Transverse colon (tissue), 4 donors: ENCODE measurements around the gene DMD. TPM values are rescaled to one million over a fixed set of nuclear protein-coding genes. Genes with fewer than 3 reads are reported as not detected.

Source experiments
- DNase-seq: peaks from one replicate; pipeline ENCODE4 v3.0.0-alpha.2; 2019
- H3K27ac ChIP-seq, 4 donors: fragments of 200-600 bp; sonication (generic); 2 replicates each; pipeline ENCODE4 v1.5.1; 2016 to 2018; ENCODE audit warnings: inconsistent platforms in 4 of 4
- H3K27me3 ChIP-seq: fragments of 200-600 bp; sonication (generic); 2 replicates; pipeline ENCODE4 v1.5.1; 2017; ENCODE audit warnings: inconsistent platforms
- H3K36me3 ChIP-seq, 4 donors: fragments of 200-600 bp; sonication (generic); 2 replicates each; pipeline ENCODE4 v1.5.1; 2017 to 2019; ENCODE audit warnings: inconsistent platforms in 4 of 4
- H3K4me1 ChIP-seq, 4 donors: fragments of 200-600 bp; sonication (generic); 2 replicates each; pipeline ENCODE4 v1.5.1; 2017 to 2020; ENCODE audit warnings: inconsistent platforms in 4 of 4
- H3K4me3 ChIP-seq, 4 donors: fragments of 200-600 bp; sonication (generic); 1 replicate in 1 of 4; 2 replicates in 3 of 4; pipeline versions ENCODE4 v1.5.1 to v1.6.1; 2017 to 2019; ENCODE audit warnings: inconsistent platforms in 4 of 4
- H3K9me3 ChIP-seq, 2 donors: fragments of 200-600 bp; sonication (generic); 2 replicates each; pipeline ENCODE4 v1.5.1; 2017 to 2019; ENCODE audit warnings: inconsistent platforms in 2 of 2
- CTCF ChIP-seq, 5 experiments: fragments of 200-600 bp in 3 of 5; fragments of 450-650 bp in 2 of 5; sonication (generic) in 3 of 5; IDR thresholded peaks; 1 replicate in 2 of 5; 2 replicates in 3 of 5; pipeline ENCODE4 v1.5.1; 2016 to 2017; ENCODE audit warnings: antibody characterized with exemption in 5 of 5, inconsistent platforms in 3 of 5, mild to moderate bottlenecking in 2 of 5, moderate library complexity in 1 of 5
- EP300 ChIP-seq: sonication (generic); formaldehyde crosslinking; IDR thresholded peaks from one replicate; pipeline ENCODE4 v1.6.1; 2017; ENCODE audit warnings: antibody characterized with exemption, low read depth
- POLR2A ChIP-seq: fragments of 450-650 bp; IDR thresholded peaks from one replicate; pipeline ENCODE4 v1.6.1; 2016; ENCODE audit warnings: antibody characterized with exemption, mild to moderate bottlenecking, moderate library complexity
- POLR2AphosphoS5 ChIP-seq, 3 donors: sonication (generic); formaldehyde crosslinking; IDR thresholded peaks; one replicate each; pipeline ENCODE4 v1.6.1; 2016; ENCODE audit warnings: antibody characterized with exemption in 3 of 3
- WGBS, 2 donors: methylation state at CpG; one replicate each; pipeline ENCODE4 v1.1.5; 2018; ENCODE audit warnings: low coverage in 1 of 2; 5-methylcytosine and 5-hydroxymethylcytosine counted together
- in situ Hi-C, 4 donors: fragments of 200-750 bp; cut with MboI; loops; one replicate each; pipeline versions ENCODE4 v1.15.0 to v1.15.1; 2017; ENCODE audit warnings: low sequenced_read_pairs in 3 of 4, low pct_ligation_motif_present in 1 of 4, low pct_unique_long_range_greater_than_20kb in 1 of 4
- intact Hi-C: fragments of 100-400 bp; cut with DNase I; formaldehyde crosslinking; loops from one replicate; pipeline ENCODE4 v1.15.1; 2023; ENCODE audit warnings: low total_unique reads
- total RNA-seq, 4 donors: library from RNA; depleted of rRNA; stranded (reverse); fragments of >200 nt; gene quantifications; one replicate each; pipeline ENCODE4 v1.1.0, GENCODE V29; 2016

DMD gene
- total RNA-seq, 4 donors from 2014 or later, result 20.9 to 44.6 (median 32.5) TPM

GRCh38 chrX:32778965-32779364, 432.4 kb downstream of the DMD start:
- 70% methylated on average over 4 of the region's 4 CpGs; no CpG with 5 or more reads in 1 of the 2 donors for WGBS, 2 donors
- no peak for DNase-seq
- H3K27me3 ChIP-seq, result no peaks in the 10 kb centered on the region
- in situ Hi-C loops, result no loop called here
- intact Hi-C loops, result no loop called here
- H3K36me3 ChIP-seq, result no peaks in the 10 kb centered on the region
- H3K4me1 ChIP-seq, result no peaks in the 10 kb centered on the region
- TF ChIP-seq CTCF (IDR thresholded peaks at IDR 0.05), result no peak
- TF ChIP-seq EP300, result no peak
- TF ChIP-seq POLR2AphosphoS5 (IDR thresholded peaks at IDR 0.05), result no peak
- no peak for TF ChIP-seq POLR2A
- no peaks in the 10 kb centered on the region for H3K9me3 ChIP-seq
- no peak overlapping the region for H3K27ac ChIP-seq
- H3K4me3 ChIP-seq, result no peak overlapping the region

GRCh38 chrX:32774966-32775365, 436.4 kb downstream of the DMD start:
- TF ChIP-seq POLR2A (no peak), CTCF (IDR thresholded peaks at IDR 0.05) (no peak), EP300 (no peak), POLR2AphosphoS5 (IDR thresholded peaks at IDR 0.05) (no peak)
- in situ Hi-C loops (no loop called here), intact Hi-C loops (no loop called here)
- no peak overlapping the region for H3K4me3 ChIP-seq
- H3K4me1 ChIP-seq, result no peaks in the 10 kb centered on the region
- no peaks in the 10 kb centered on the region for H3K27me3 ChIP-seq
- 71% methylated on average over 3 of the region's 3 CpGs; no CpG with 5 or more reads in 1 of the 2 donors for WGBS, 2 donors
- no peak for DNase-seq
- H3K36me3 ChIP-seq, result no peaks in the 10 kb centered on the region
- H3K9me3 ChIP-seq, result no peaks in the 10 kb centered on the region
- H3K27ac ChIP-seq, result no peak overlapping the region

- Histone ChIP-seq H3K36me3 (no peaks in the 10 kb centered on the region), H3K4me1 (no peaks in the 10 kb centered on the region), H3K27ac (no peak overlapping the region), H3K27me3 (no peaks in the 10 kb centered on the region), H3K4me3 (no peak overlapping the region), H3K9me3 (no peaks in the 10 kb centered on the region)
- intact Hi-C loops, result no loop called here
- no peak for DNase-seq
- in situ Hi-C loops, result no loop called here
- TF ChIP-seq CTCF (IDR thresholded peaks at IDR 0.05), result no peak
- TF ChIP-seq POLR2AphosphoS5 (IDR thresholded peaks at IDR 0.05), result no peak
- no peak for TF ChIP-seq EP300
- no peak for TF ChIP-seq POLR2A
- WGBS, 2 donors, result 18% methylated on average over 1 of the region's 1 CpG; no CpG with 5 or more reads in 1 of the 2 donors
Observed at GRCh38 chrX:32749070-32749469, 462.3 kb downstream of the DMD start.

GRCh38 chrX:32745323-32745722, 466.0 kb downstream of the DMD start:
- intact Hi-C loops, result no loop called here
- Histone ChIP-seq H3K36me3 (no peaks in the 10 kb centered on the region), H3K4me3 (no peak overlapping the region), H3K27ac (no peak overlapping the region), H3K9me3 (no peaks in the 10 kb centered on the region), H3K27me3 (no peaks in the 10 kb centered on the region), H3K4me1 (no peaks in the 10 kb centered on the region)
- TF ChIP-seq EP300 (no peak), CTCF (IDR thresholded peaks at IDR 0.05) (no peak), POLR2AphosphoS5 (IDR thresholded peaks at IDR 0.05) (no peak), POLR2A (no peak)
- 25 to 42% methylated on average over 2 of the region's 2 CpGs for WGBS, 2 donors
- in situ Hi-C loops, result no loop called here
- DNase-seq, result no peak
